Peyer's patch (tissue), 4 donors: ENCODE results near the gene PRRG2.

Source experiments
- CTCF ChIP-seq, 6 experiments: fragments of 450-650 bp in 4 of 6; fragments of 200-600 bp in 2 of 6; sonication (generic) in 1 of 6; IDR thresholded peaks; one replicate each; pipeline ENCODE4 v1.5.1; 2017 to 2019; ENCODE audit warnings: antibody characterized with exemption in 6 of 6, mild to moderate bottlenecking in 3 of 6, moderate library complexity in 1 of 6
- POLR2A ChIP-seq, 2 donors: fragments of 450-650 bp; IDR thresholded peaks; one replicate each; pipeline ENCODE4 v1.5.1; 2017; ENCODE audit warnings: antibody characterized with exemption in 2 of 2, mild to moderate bottlenecking in 2 of 2, moderate library complexity in 2 of 2

GRCh38 chr19:49564616-49565045, 16.5 kb upstream of the PRRG2 start:
- TF ChIP-seq CTCF (IDR thresholded peaks at IDR 0.05) (no peak), POLR2A (IDR thresholded peaks at IDR 0.05) (no peak)
